HG03469 (cell line): ENCODE data around the gene LMBR1.
"Not testable (repeated sequence)": the region's sequence is repeated elsewhere in the genome, so short reads cannot be mapped to it uniquely, and the experiment has no call there.

Source experiments
- ATAC-seq: cut with Tn5 transposase; IDR thresholded peaks from one replicate; pipeline ENCODE4 v1.9.1; 2021; ENCODE audit warnings: mild to moderate bottlenecking, moderate library complexity, moderate number of reproducible peaks; ENCODE audit not compliant: unreplicated experiment

The LMBR1 gene, protein sequence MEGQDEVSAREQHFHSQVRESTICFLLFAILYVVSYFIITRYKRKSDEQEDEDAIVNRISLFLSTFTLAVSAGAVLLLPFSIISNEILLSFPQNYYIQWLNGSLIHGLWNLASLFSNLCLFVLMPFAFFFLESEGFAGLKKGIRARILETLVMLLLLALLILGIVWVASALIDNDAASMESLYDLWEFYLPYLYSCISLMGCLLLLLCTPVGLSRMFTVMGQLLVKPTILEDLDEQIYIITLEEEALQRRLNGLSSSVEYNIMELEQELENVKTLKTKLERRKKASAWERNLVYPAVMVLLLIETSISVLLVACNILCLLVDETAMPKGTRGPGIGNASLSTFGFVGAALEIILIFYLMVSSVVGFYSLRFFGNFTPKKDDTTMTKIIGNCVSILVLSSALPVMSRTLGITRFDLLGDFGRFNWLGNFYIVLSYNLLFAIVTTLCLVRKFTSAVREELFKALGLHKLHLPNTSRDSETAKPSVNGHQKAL

DNA sequence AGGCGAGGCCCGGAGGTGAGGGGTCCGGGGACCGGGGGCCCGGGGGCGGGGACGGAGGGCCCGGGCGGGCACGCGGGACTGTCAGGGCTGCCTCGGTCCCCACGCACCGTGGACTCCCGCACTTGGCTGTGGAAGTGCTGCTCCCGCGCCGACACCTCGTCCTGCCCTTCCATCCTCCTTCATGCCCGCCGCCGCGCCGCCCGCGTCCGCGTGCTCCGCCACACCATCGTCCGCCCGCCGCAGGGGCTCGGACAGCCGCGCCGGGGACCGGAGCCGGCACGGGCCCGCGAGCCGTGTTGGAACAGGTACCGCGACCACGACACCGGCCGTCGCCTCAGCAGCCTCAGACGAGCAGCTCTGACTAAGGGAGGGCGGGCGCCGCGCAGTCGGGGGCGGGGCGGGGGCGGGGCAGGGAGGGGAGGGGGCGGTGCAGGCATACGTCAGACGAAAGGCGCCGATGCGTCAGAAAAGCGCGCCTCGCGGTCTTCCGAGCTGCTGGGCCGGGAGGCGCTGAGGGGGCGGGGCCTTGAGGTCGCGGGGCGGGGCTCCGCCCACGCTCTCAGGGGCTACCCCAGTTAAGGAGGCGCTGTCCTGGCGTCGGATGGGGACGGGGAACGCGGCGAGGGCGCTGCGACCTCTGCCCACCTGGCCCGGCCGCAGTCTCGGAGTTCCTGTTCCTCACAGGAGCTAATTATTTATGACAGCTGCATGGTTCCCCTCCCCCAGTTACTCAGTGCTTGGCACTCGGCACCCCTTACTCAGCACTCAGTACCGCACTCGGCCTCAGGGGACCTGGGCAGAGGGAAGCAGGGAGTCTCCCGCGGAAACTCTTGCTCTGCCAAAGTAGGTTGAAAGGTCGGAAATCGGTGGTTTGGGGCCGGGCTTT is at the start of gene LMBR1:
TSS of gene LMBR1 (minus strand) at position 363 of the 886 bp plus-strand sequence. CDS start at position 173, 190 bp downstream.
- peak; percentile 43 for ATAC-seq

DNA sequence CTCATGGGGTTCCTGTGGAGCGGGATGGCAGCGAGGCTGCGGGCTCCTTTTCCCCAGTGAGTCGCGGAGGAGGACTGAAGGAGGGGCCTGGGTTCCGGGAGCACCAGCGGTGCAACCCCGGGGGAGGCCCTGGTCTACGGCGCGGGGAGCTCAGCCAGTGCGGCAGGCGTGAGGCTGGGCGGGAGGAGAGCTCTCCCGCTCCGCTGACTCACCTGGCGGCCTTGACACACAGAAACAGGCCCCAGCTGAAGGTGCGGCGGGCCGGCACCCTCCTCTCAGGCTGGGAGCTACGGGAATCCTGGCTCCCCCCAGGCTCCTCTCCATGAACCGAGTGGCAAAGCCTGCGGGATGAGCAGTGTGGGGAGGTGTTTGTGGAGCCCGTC is 49.7 kb upstream of the LMBR1 start:
- no peak for ATAC-seq

DNA sequence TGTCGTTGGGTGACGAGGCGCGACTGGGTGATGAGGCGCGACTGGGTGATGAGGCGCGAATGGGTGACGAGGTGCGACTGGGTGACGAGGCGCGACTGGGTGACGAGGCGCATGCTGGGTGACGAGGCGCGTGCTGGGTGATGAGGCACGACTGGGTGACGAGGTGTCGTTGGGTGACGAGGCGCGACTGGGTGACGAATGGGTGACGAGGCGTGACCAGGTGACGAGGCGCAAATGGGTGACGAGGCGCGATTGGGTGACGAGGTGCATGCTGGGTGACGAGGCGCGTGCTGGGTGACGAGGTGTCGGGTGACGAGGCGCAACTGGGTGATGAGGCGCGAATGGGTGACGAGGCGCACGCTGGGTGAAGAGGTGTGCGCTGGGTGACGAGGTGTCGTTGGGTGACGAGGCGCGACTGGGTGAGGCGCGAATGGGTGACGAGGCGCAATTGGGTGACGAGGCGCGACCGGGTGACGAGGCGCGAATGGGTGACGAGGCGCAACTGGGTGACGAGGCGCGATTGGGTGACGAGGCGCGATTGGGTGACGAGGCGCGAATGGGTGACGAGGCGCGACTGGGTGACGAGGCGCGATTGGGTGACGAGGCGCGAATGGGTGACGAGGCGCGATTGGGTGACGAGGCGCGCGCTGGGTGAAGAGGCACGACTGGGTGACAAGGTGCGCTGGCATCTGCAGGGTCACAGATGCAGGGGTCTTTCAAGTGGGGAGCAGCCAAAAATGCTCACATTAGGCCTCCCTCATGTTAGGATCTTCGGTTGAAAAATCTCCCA is 48.6 kb upstream of the LMBR1 start:
- ATAC-seq: no peak

DNA sequence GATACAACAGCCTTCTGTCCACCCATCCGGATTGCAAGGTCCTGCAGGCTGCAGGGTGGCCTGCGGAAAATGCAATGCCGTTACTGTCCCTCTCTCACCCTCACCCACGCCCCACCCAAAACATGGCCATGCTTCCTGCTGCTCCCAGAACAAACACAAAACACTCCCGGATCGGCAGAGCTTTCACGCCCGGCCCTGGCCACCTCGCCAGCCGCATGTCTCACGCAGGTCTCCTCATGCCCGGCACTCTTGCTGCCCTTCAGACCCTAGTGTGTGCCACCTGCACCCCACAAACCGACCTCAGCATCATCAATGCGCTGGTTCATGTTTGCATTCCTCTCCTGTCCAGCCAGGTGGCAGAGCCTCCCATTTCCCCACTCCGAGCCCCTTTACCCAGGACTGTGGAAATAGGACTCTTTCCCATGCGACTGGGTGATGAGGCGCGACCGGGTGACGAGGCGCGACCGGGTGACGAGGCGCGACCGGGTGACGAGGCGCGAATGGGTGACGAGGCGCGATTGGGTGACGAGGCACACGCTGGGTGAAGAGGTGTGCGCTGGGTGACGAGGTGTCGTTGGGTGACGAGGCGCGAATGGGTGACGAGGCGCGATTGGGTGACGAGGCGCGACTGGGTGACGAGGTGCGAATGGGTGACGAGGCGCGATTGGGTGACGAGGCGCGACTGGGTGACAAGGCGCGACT is 47.6 kb upstream of the LMBR1 start:
- ATAC-seq: no peak

DNA sequence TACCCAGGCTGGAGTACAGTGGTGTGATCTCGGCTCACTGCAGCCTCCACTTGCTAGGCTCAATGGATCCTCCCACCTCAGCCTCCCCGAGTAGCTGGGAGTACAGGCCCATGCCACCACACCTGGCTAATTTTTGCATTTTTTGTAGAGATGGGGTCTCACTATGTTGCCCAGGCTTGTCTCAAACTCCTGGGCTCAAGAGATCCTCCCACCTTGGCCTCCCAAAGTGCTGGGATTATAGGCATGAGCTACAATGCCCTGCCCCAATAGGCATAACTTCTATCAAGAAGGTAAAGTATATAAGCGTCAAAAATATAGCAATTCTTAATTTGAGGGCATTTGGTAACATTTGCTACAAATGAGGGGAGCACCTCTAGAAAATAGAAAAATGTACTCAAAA is 43.8 kb upstream of the LMBR1 start:
- not testable (repeated sequence) for ATAC-seq

DNA sequence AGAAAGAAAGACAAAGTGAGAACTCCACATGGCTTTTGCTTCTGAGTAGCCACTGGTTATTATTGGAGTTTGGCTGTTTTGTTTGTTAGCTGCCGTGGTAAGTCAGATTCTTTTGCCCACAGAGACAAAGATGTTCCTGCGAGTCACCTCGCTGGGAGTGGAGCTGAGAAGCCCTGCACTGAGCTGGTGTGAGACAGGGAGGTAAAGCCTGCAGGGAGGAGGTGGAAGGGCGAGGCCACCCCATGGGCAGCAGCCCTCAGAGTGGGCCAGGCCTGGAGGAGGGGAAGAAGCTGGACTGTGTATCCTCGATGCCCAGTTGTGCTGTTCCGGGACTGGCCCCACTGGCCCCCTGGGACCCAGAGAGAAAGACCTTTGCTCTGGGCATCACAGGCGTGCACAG is 42.3 kb upstream of the LMBR1 start:
- no peak for ATAC-seq

DNA sequence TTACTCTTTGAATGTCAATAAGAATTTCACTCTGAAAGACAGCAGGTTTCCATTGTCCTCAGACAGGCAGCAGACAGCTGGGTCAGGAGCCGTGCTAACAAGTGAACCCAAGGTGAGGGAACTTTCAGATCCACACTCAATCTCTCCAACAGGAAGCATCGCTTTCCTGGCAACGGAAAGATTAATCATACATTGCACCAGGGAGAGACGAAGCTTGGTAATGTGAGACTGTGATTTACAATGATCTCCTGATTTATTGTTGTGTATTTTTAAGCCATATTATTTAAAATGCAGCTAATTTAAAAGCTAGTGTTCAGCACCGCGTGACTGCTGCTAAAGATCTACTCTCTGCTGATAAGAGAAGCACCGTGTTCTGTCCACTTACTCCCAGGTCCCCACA is 39.0 kb upstream of the LMBR1 start:
- no peak for ATAC-seq

DNA sequence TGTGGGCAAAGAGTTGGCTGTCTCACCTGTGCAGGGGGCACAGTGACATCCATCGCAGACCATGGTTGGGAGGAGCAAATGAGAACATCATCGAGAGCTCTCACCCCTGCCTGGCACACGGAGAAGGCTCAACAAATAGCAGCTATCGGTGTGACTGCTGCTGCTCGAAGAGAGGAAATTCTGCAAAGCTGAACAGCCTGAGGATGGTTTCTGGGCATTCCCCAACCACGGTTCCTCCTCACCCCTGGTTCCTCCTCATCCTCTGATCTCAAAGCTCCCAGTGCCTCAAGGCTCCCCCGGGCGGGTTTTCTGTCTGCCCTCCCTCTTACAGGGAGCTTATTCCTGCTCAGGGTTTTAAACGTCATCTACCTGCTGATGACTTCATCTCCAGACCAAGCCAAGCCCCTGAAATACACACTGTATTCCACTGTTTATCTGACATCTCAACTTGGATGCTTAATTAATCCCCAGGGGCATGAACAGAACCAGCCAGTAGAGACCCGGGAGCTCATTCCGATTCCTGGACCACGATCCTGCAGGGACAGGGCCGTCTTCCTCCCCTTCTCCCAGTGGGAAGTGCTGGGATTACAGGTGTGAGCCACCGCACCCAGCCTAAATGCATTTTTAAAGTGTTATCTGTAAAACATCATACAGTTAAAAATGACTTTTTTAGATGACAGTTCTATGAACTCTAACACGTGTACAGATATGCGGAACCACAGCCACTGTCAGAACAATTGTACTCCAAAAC is 37.0 kb upstream of the LMBR1 start:
- no peak for ATAC-seq

DNA sequence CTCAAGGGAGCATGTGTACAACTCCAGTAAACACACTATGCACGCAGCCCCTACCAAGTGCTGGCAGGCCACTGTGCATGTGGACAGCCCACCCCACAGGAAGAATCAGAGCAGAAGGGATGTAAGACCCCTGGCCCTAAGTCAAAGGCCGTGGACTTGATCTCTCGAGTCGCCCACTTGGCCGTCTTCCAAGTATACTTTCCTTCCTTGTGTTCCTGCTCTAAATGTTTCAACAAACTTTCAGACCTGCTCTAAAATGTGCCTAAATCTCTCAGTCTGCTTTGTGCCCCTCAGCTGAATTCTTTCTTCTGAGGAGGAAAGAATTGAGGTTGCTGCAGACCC is 35.4 kb upstream of the LMBR1 start:
- no peak for ATAC-seq

DNA sequence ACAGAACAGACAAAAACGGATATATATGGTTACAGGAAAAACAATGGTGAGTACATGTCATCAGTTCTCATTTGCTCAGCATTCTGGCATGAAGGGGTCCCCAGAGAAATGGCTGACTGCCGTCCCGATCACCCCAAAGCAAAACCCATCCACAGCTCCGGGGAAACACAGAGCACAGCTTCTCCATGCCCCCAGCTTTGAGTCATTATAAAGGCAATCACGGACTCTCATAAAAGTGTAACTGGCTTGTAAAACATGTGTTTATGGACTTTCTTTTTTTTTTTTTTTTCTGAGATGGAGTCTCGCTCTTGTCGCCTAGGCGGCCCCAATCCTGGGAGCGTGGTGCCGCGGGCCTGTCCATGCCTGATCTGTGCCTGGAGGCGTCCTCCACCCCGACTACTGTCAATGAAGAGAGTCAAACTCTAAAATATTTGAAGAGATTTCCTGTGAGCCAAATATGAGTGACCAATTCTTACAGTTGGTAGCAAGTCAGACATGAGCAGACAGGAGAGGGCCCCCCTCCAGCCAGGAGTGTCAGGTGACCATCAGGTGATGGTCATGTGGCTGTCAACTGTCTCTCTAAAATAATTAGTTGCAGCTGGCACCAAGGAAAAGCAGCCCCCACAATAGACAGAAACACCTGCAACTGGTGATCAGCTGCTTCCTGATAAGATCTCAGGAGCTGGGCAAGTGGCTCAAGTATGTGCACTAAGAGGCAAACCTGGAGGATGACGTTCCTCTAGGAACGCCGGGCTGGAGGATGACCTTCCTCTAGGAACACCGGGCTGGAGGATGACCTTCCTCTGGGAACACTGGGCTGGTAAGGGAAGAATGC is 34.8 kb upstream of the LMBR1 start:
- no peak for ATAC-seq

DNA sequence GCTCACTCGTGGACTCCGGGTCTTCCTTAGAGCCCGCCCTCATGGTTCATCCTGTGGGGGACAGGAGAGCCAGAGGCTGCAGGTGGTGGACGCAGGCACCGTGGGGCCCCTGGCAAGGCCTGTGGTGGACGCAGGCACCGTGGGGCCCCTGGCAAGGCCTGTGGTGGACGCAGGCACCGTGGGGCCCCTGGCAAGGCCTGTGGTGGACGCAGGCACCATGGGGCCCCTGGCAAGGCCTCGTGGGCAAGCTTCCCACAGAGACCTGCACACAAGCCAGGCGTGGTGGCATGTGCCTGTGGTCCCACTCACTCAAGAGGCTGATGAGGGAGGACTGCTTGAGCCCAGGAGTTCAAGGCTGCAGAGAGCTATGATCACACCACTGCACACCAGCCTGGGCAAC is 32.8 kb upstream of the LMBR1 start:
- ATAC-seq: not testable (repeated sequence)

DNA sequence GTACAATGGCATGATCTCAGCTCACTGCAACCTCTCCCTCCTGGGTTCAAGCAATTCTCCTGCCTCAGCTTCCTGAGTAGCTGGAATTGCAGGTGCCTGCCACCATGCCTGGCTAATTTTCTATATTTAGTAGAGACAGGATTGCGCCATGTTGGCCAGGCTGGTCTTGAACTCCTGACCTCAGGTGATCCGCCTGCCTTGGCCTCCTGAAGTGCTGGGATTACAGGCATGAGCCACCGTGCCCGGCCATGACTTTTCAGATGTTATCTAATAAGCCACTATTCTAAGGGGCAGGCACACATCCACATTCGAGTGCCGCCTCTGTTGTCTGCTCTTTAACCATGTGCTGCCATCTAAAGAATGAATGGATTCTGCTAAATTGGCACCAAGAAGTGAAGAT is 29.3 kb upstream of the LMBR1 start:
- ATAC-seq: not testable (repeated sequence)

DNA sequence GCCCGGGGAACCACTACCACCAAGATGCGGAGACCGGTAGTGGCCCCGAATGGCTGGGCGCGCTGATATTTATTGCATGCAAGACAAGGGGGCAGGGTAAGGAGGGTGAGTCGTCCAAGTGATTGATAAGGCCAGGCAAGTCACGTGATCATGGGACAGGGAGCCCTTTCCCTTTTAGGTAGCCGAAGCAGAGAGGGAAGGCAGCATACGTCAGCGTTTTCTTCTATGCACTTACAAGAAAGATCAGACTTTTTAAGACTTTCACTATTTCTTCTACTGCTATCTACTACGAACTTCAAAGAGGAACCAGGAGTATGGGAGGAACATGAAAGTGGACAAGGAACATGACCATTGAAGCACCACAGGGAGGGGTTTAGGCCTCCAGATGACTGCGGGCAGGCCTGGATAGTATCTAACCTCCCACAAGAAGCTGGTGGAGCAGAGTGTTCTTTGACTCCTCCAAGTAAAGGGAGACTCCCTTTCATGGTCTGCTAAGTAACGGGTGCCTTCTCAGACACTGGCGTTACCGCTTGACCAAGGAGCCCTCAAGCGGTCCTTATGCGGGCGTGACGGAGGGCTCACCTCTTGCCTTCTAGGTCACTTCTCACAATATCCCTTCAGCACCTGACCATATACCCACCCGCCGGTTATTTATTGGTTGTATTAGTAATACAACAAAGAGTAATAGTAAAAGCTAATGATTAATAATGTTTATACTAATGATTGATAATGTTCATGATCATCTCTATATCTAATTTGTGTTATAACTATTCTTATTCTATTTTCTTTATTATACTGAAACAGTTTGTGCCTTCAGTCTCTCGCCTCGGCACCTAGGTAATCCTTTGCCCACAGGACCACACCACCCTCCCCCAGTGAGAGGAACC is 27.7 kb upstream of the LMBR1 start:
- not testable (repeated sequence) for ATAC-seq

DNA sequence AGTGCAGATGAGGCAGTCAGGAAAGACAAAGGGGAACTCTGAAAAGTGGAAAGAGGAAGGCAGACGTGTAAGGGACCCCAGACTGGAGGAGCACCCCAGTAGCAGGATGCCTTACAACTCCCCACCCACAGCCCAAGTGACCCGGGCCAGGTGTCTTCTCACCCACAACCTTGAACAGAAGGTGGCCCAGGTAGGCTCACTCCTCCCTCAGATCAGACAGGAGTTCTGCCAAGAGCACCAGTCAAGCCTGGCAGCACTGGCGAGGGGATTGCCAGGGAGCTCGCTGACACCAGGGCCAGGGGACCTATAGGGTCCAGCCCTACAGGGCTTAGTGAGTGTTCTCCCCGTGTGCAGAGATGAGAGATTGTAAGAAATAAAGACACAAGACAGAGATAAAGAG is 27.1 kb upstream of the LMBR1 start:
- no peak for ATAC-seq

DNA sequence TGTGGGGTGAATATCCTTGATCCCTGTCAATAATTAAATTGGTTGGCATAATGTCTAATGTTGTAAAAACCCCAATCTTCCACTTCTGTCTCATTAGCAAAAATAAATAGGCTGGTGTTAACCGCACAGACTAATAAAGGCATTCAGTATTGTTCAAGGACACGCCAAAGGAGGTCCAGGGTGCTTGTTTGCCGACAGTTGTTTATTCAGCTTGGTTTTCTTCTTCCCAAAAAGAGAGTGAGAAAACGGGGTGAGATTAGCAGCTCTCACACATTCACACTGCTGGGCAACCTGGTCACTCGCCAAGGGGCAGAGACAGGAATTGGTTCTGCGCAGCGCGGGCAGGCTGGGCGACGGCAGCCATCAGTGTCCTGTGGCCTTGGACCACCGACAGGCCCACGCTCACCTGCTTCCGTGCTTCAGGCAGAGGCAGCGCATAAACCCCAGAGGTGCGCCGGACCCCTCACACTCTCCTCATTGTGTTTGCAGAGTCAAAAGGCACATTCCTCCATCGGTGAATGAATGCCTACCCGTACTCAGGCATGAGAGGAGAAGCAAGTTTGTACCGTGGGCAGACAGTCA is 26.2 kb upstream of the LMBR1 start:
- ATAC-seq: no peak

DNA sequence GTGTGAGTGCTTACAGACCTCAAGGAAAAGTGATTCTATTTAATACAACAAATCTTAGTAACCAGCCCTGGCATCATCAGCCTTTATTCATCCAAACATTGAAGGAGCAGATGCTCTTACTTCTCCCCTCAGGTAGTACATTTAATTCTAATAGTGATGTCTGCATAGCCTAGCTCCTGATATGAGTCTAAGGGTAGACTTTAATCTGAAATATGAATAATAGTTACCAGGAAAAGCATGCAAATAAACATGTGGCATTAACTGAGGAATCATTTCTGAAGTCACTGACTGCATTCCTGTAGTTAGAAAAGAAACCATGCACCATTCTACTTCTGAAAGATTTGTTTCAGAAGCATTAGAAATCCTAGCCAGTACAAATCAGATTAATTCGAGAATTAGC is 25.7 kb upstream of the LMBR1 start:
- no peak for ATAC-seq

DNA sequence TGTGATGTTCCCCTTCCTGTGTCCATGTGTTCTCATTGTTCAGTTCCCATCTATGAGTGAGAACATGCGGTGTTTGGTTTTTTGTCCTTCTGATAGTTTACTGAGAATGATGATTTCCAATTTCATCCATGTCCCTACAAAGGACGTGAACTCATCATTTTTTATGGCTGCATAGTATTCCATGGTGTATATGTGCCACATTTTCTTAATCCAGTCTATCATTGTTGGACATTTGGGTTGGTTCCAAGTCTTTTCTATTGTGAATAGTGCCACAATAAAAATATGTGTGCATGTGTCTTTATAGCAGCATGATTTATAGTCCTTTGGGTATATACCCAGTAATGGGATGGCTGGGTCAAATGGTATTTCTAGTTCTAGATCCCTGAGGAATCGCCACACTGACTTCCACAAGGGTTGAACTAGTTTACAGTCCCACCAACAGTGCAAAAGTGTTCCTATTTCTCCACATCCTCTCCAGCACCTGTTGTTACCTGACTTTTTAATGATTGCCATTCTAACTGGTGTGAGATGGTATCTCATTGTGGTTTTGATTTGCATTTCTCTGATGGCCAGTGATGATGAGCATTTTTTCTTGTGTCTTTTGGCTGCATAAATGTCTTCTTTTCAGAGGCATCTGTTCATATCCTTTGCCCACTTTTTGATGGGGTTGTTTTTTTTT is 16.7 kb upstream of the LMBR1 start:
- not testable (repeated sequence) for ATAC-seq
